Measurements from ENCODE around the gene CUZD1. TPM values are rescaled to one million over a fixed set of nuclear protein-coding genes. Genes with fewer than 3 reads are reported as not detected.

Gene CUZD1
- total RNA-seq (0.50 and 0.51 TPM in 2 replicates), polyA plus RNA-seq (0.52 and 0.53 TPM in 2 replicates), polyA minus RNA-seq (ENCODE audit: low replicate concordance) (not detected in 2 replicates)
- 0.23 and 0.29 TPM in 2 replicates for polyA plus RNA-seq (2012)

- H3K9ac ChIP-seq (ENCODE audit: insufficient read depth, low read length) = no peak within 1 kb of the TSS
- no peak for DNase-seq (ENCODE audit: low read depth in 2 of 2)
- H3K4me1 ChIP-seq (ENCODE audit: control insufficient read depth, extremely low read depth, insufficient read depth, low read length) = peaks cover 6% of the 10 kb centered on the region
- no peaks in the 10 kb centered on the region for H3K36me3 ChIP-seq (ENCODE audit: control insufficient read depth, insufficient read depth, low read length)
- no peaks in the 10 kb centered on the region for H4K20me1 ChIP-seq (ENCODE audit: control insufficient read depth, extremely low read depth, insufficient read depth, low read length)
- no peaks in the 10 kb centered on the region for H3K27me3 ChIP-seq (ENCODE audit: control insufficient read depth, insufficient read depth, low read length)
- H3K9me3 ChIP-seq (ENCODE audit: control insufficient read depth, insufficient read depth, low read depth, low read length) = no peaks in the 10 kb centered on the region
- no peak within 1 kb of the TSS for H3K4me2 ChIP-seq (ENCODE audit: extremely low read depth, insufficient read depth, low read length)
- H3K27ac ChIP-seq (ENCODE audit: insufficient read depth, low read length) = no peak within 1 kb of the TSS
- H2AFZ ChIP-seq (ENCODE audit: low read length) = no peak within 1 kb of the TSS
- TF ChIP-seq EZH2 (IDR thresholded peaks at IDR 0.05; ENCODE audit: low read length, missing control alignments) = no peak
- no peak for TF ChIP-seq CTCF (conservative IDR thresholded peaks at IDR 0.05 in 1 of 2, IDR thresholded peaks at IDR 0.05 in 1 of 2; ENCODE audit: low read depth in 1 of 2, low read length in 2 of 2)
- H3K79me2 ChIP-seq (ENCODE audit: control insufficient read depth, insufficient read depth, low read length) = peaks cover 3% of the 10 kb centered on the region
- H3K4me3 ChIP-seq (replicated peaks in 1 of 4; ENCODE audit: control extremely low read depth in 1 of 4, insufficient read depth in 1 of 4, low read depth in 3 of 4, low read length in 4 of 4) = no peak within 1 kb of the TSS
Measured at GRCh38 chr10:122845783-122846332, at the start of gene CUZD1. CUZD1 (minus strand) TSS chr10:122845857; CDS start chr10:122845843, 14 bp downstream.

GRCh38 chr10:122894261-122894944, 48.7 kb upstream of the CUZD1 start:
- TF ChIP-seq CTCF (conservative IDR thresholded peaks at IDR 0.05 in 1 of 2, IDR thresholded peaks at IDR 0.05 in 1 of 2; ENCODE audit: low read depth in 1 of 2, low read length in 2 of 2) (no peak), EZH2 (IDR thresholded peaks at IDR 0.05; ENCODE audit: low read length, missing control alignments) (no peak)
- no peak for DNase-seq (ENCODE audit: low read depth in 2 of 2)

GRCh38 chr10:122884166-122884565, 38.5 kb upstream of the CUZD1 start:
- H3K27me3 ChIP-seq (ENCODE audit: control insufficient read depth, insufficient read depth, low read length) = no peaks in the 10 kb centered on the region
- no peak overlapping the region for H2AFZ ChIP-seq (ENCODE audit: low read length)
- DNase-seq (ENCODE audit: low read depth in 2 of 2) = no peak
- no peaks in the 10 kb centered on the region for H3K36me3 ChIP-seq (ENCODE audit: control insufficient read depth, insufficient read depth, low read length)
- no peaks in the 10 kb centered on the region for H3K4me1 ChIP-seq (ENCODE audit: control insufficient read depth, extremely low read depth, insufficient read depth, low read length)
- H3K9ac ChIP-seq (ENCODE audit: insufficient read depth, low read length) = no peak overlapping the region
- H3K79me2 ChIP-seq (ENCODE audit: control insufficient read depth, insufficient read depth, low read length) = peaks cover 1% of the 10 kb centered on the region
- no peaks in the 10 kb centered on the region for H4K20me1 ChIP-seq (ENCODE audit: control insufficient read depth, extremely low read depth, insufficient read depth, low read length)
- TF ChIP-seq CTCF (conservative IDR thresholded peaks at IDR 0.05 in 1 of 2, IDR thresholded peaks at IDR 0.05 in 1 of 2; ENCODE audit: low read depth in 1 of 2, low read length in 2 of 2) (no peak), EZH2 (IDR thresholded peaks at IDR 0.05; ENCODE audit: low read length, missing control alignments) (no peak)
- H3K4me3 ChIP-seq (replicated peaks in 1 of 4; ENCODE audit: control extremely low read depth in 1 of 4, insufficient read depth in 1 of 4, low read depth in 3 of 4, low read length in 4 of 4) = no peak overlapping the region
- H3K27ac ChIP-seq (ENCODE audit: insufficient read depth, low read length) = no peak overlapping the region
- no peak overlapping the region for H3K4me2 ChIP-seq (ENCODE audit: extremely low read depth, insufficient read depth, low read length)
- H3K9me3 ChIP-seq (ENCODE audit: control insufficient read depth, insufficient read depth, low read depth, low read length) = no peaks in the 10 kb centered on the region

More at GRCh38 chr10:122894261-122894944, 48.7 kb upstream of the CUZD1 start:
- H4K20me1 ChIP-seq (ENCODE audit: control insufficient read depth, extremely low read depth, insufficient read depth, low read length) = no peaks in the 10 kb centered on the region
- H2AFZ ChIP-seq (ENCODE audit: low read length) = no peak overlapping the region
- H3K27me3 ChIP-seq (ENCODE audit: control insufficient read depth, insufficient read depth, low read length) = no peaks in the 10 kb centered on the region
- no peak overlapping the region for H3K27ac ChIP-seq (ENCODE audit: insufficient read depth, low read length)
- no peak overlapping the region for H3K4me3 ChIP-seq (replicated peaks in 1 of 4; ENCODE audit: control extremely low read depth in 1 of 4, insufficient read depth in 1 of 4, low read depth in 3 of 4, low read length in 4 of 4)
- no peaks in the 10 kb centered on the region for H3K79me2 ChIP-seq (ENCODE audit: control insufficient read depth, insufficient read depth, low read length)
- H3K4me1 ChIP-seq (ENCODE audit: control insufficient read depth, extremely low read depth, insufficient read depth, low read length) = no peaks in the 10 kb centered on the region
- H3K9ac ChIP-seq (ENCODE audit: insufficient read depth, low read length) = no peak overlapping the region
- H3K4me2 ChIP-seq (ENCODE audit: extremely low read depth, insufficient read depth, low read length) = no peak overlapping the region
- no peaks in the 10 kb centered on the region for H3K36me3 ChIP-seq (ENCODE audit: control insufficient read depth, insufficient read depth, low read length)
- no peaks in the 10 kb centered on the region for H3K9me3 ChIP-seq (ENCODE audit: control insufficient read depth, insufficient read depth, low read depth, low read length)

Measured in fibroblast of lung (primary cell).